ENCODE data around the gene MYADML2.

- TF ChIP-seq CTCF (IDR thresholded peaks at IDR 0.05 in 8 of 11, conservative IDR thresholded peaks at IDR 0.05 in 3 of 11) = no peak
- TF ChIP-seq POLR2A (IDR thresholded peaks at IDR 0.05) = no peak
- no peak for TF ChIP-seq POLR2AphosphoS5 (IDR thresholded peaks at IDR 0.05)
These were observed 13.8 kb downstream of the MYADML2 start for GRCh38 chr17:81933178-81933699.
